H9 (cell line): ENCODE results near the gene MGAT4D. TPM values are rescaled to one million over a fixed set of nuclear protein-coding genes. Genes with fewer than 3 reads are reported as not detected.

Source experiments
- DNase-seq: peaks from one replicate; pipeline ENCODE4 v3.0.0-alpha.2; 2017
- H2AFZ ChIP-seq: one replicate; pipeline ENCODE4 v1.6.1; 2013; ENCODE audit warnings: mild to moderate bottlenecking, low read length, control low read depth, moderate library complexity
- H2AK5ac ChIP-seq: 2 replicates; pipeline ENCODE4 v1.6.1; 2013; ENCODE audit warnings: low read length, control low read depth, mixed read lengths; ENCODE audit not compliant: insufficient read length
- H2BK120ac ChIP-seq: one replicate; pipeline ENCODE4 v1.6.1; 2013; ENCODE audit warnings: low read depth, mild to moderate bottlenecking, low read length, control low read depth, inconsistent platforms; ENCODE audit not compliant: poor library complexity, severe bottlenecking
- H2BK12ac ChIP-seq: 2 replicates; pipeline ENCODE4 v1.6.1; 2013; ENCODE audit warnings: low read length, control low read depth, mixed read lengths, low read depth; ENCODE audit not compliant: insufficient read length
- H2BK15ac ChIP-seq: 2 replicates; pipeline ENCODE4 v1.6.1; 2013; ENCODE audit warnings: low read depth, low read length, control low read depth
- H2BK20ac ChIP-seq: one replicate; pipeline ENCODE4 v1.6.1; 2013; ENCODE audit warnings: low read depth, mild to moderate bottlenecking, low read length, control low read depth, inconsistent platforms; ENCODE audit not compliant: poor library complexity, severe bottlenecking
- H2BK5ac ChIP-seq: 2 replicates; pipeline ENCODE4 v1.6.1; 2013; ENCODE audit warnings: low read length, control low read depth, mixed read lengths; ENCODE audit not compliant: insufficient read length
- H3K14ac ChIP-seq: 2 replicates; pipeline ENCODE4 v1.6.1; 2013; ENCODE audit warnings: low read length, control low read depth; ENCODE audit not compliant: insufficient read depth
- H3K18ac ChIP-seq: 2 replicates; pipeline ENCODE4 v1.6.1; 2013; ENCODE audit warnings: low read depth, mild to moderate bottlenecking, mixed read lengths, low read length, control low read depth; ENCODE audit not compliant: insufficient read length
- H3K23ac ChIP-seq: 2 replicates; pipeline ENCODE4 v1.6.1; 2013; ENCODE audit warnings: low read length, control low read depth, mixed read lengths, low read depth; ENCODE audit not compliant: insufficient read length
- H3K23me2 ChIP-seq: 2 replicates; pipeline ENCODE4 v1.6.1; 2013; ENCODE audit warnings: low read depth, mild to moderate bottlenecking, mixed read lengths, low read length, control low read depth; ENCODE audit not compliant: insufficient read length, poor library complexity, severe bottlenecking
- H3K27ac ChIP-seq: 2 replicates; pipeline ENCODE4 v1.5.1; 2013; ENCODE audit warnings: low read length, control low read depth, mixed read lengths, low read depth; ENCODE audit not compliant: insufficient read length
- H3K27me3 ChIP-seq: 2 replicates; pipeline ENCODE4 v1.6.1; 2013; ENCODE audit warnings: low read length, control low read depth, inconsistent platforms; ENCODE audit not compliant: insufficient read depth
- H3K4ac ChIP-seq: 2 replicates; pipeline ENCODE4 v1.6.1; 2013; ENCODE audit warnings: low read depth, mild to moderate bottlenecking, control low read depth, inconsistent platforms, low read length, moderate library complexity
- H3K4me1 ChIP-seq: 2 replicates; pipeline ENCODE4 v1.6.1; 2013; ENCODE audit warnings: low read length, control low read depth, inconsistent platforms; ENCODE audit not compliant: insufficient read depth
- H3K4me2 ChIP-seq: 2 replicates; pipeline ENCODE4 v1.6.1; 2013; ENCODE audit warnings: low read length, control low read depth, mixed read lengths; ENCODE audit not compliant: insufficient read length, insufficient read depth
- H3K56ac ChIP-seq: 2 replicates; pipeline ENCODE4 v1.6.1; 2013; ENCODE audit warnings: low read depth, mild to moderate bottlenecking, mixed read lengths, low read length, control low read depth; ENCODE audit not compliant: insufficient read length
- H3K79me1 ChIP-seq: 2 replicates; pipeline ENCODE4 v1.6.1; 2013; ENCODE audit warnings: low read depth, mild to moderate bottlenecking, moderate library complexity, low read length, control low read depth, inconsistent platforms; ENCODE audit not compliant: insufficient read depth, poor library complexity, severe bottlenecking
- H3K79me2 ChIP-seq: 2 replicates; pipeline ENCODE4 v1.6.1; 2013; ENCODE audit warnings: low read length, control low read depth, inconsistent platforms; ENCODE audit not compliant: insufficient read depth
- H3K9ac ChIP-seq: 2 replicates; pipeline ENCODE4 v1.6.1; 2013; ENCODE audit warnings: low read length, control low read depth, mixed read lengths; ENCODE audit not compliant: insufficient read length; ENCODE audit errors: extremely low read depth
- H3K9me3 ChIP-seq: one replicate; pipeline ENCODE4 v1.6.1; 2013; ENCODE audit warnings: low read depth, low read length, inconsistent platforms; ENCODE audit not compliant: control insufficient read depth
- H3T11ph ChIP-seq: one replicate; pipeline ENCODE4 v1.6.1; 2013; ENCODE audit warnings: mild to moderate bottlenecking, low read length, control low read depth, inconsistent platforms
- H4K20me1 ChIP-seq: one replicate; pipeline ENCODE4 v1.6.1; 2013; ENCODE audit not compliant: control insufficient read depth, insufficient read length, insufficient read depth
- H4K5ac ChIP-seq: 2 replicates; pipeline ENCODE4 v1.6.1; 2013; ENCODE audit warnings: low read depth, mild to moderate bottlenecking, mixed read lengths, low read length, control low read depth; ENCODE audit not compliant: insufficient read length
- H4K8ac ChIP-seq: replicated peaks from 2 replicates; pipeline ENCODE4 v1.6.1; 2013; ENCODE audit warnings: low read length, control low read depth, mixed read lengths, low read depth; ENCODE audit not compliant: insufficient read length
- H4K91ac ChIP-seq: 2 replicates; pipeline ENCODE4 v1.6.1; 2013; ENCODE audit warnings: low read depth, mild to moderate bottlenecking, moderate library complexity, mixed read lengths, low read length, control low read depth; ENCODE audit not compliant: insufficient read length
- H3K27ac Mint-ChIP-seq, 3 experiments: 2 replicates in 2 of 3; 3 replicates in 1 of 3; pipeline ENCODE4 v1.8.0; 2020 to 2021; ENCODE audit warnings: mixed read lengths in 3 of 3, mild to moderate bottlenecking in 1 of 3, moderate library complexity in 1 of 3
- H3K27me3 Mint-ChIP-seq: 2 replicates; pipeline ENCODE4 v1.8.0; 2021; ENCODE audit warnings: low read depth, mild to moderate bottlenecking, moderate library complexity, mixed read lengths
- H3K36me3 Mint-ChIP-seq, 3 experiments: 2 replicates in 2 of 3; 3 replicates in 1 of 3; pipeline ENCODE4 v1.8.0; 2020 to 2021; ENCODE audit warnings: low read depth in 3 of 3, mixed read lengths in 3 of 3; ENCODE audit not compliant: insufficient read depth in 1 of 3
- H3K4me1 Mint-ChIP-seq, 2 experiments: 2 replicates each; pipeline ENCODE4 v1.8.0; 2020; ENCODE audit warnings: mixed read lengths in 2 of 2
- H3K4me3 Mint-ChIP-seq, 2 experiments: 2 replicates in 1 of 2; 3 replicates in 1 of 2; pipeline ENCODE4 v1.8.0; 2020 to 2021; ENCODE audit warnings: mild to moderate bottlenecking in 2 of 2, mixed read lengths in 2 of 2, moderate library complexity in 1 of 2
- H3K9me3 Mint-ChIP-seq, 2 experiments: 2 replicates in 1 of 2; 3 replicates in 1 of 2; pipeline ENCODE4 v1.8.0; 2020; ENCODE audit warnings: mild to moderate bottlenecking in 2 of 2, mixed read lengths in 2 of 2, moderate library complexity in 1 of 2
- WGBS: extraction: QIAGEN DNeasy Blood & Tissue Kit; methylation state at CpG from one replicate; pipeline ENCODE4 v1.1.7; 2013; ENCODE audit warnings: missing lambda C conversion rate, low lambda C conversion rate, mixed read lengths; ENCODE audit not compliant: insufficient read length; ENCODE audit errors: extremely low coverage; 5-methylcytosine and 5-hydroxymethylcytosine counted together
- total RNA-seq: library from RNA; stranded (reverse); gene quantifications from 2 replicates; pipeline ENCODE4 v1.2.1, GENCODE V29; 2021
- TF ChIP-seq, protein P1 (sequence below): fragments of 200-600 bp; sonication (generic); conservative IDR thresholded peaks from 3 replicates; pipeline ENCODE4 v1.8.0; 2021; ENCODE audit warnings: antibody characterized with exemption, mild to moderate bottlenecking

MGAT4D gene
- total RNA-seq, 1 experiment from 2014 or later = not detected

DNA sequence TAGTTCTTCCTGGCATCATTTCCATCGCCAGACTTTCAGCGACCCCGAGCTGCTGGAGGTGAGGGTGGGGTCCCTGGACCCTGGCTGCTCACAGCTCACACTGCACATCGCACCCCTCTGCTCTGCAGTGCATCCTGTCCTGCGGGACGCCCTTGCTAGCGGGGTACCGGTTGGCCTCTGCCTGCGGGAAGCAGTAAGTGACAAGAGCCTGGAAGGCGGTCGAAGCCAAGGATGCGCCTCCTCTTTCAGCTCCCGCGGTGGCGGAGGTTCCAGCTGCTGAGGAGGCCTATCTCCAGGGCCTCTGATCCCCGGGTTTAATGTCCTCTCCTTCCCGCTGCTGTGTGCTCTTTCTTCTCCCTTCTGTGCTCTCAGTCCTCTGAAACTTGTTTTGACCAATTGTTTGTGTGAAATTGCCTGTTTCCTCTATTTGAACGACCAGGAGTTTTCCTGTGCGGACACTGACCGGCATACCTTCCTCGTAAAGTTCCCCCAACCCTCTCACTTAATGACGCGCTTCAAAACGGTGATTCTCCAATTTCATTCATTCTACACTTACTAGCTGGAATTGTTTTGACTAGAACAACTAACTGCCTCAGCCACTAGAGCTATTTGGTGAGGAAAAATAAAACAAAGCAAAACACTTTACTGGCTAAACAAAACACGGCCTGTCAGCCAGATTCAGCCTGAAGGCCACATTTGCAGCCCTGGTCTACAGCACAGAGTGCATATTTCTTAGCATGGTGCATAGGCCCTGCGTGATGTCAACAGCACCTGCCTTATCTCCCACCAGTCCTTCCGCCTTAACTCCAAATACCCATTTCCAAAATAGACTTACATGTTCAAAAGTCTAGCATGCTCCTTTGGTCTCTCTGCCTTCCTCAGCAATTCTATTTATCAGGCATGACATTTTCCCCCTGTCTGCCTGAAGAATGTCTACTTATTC, 28.0 kb downstream of the MGAT4D start:
- no peaks in the 10 kb centered on the region for H3K9me3 Mint-ChIP-seq
- H3K27ac Mint-ChIP-seq = no peak overlapping the region
- Histone ChIP-seq H2AK5ac (no peak overlapping the region), H3K9me3 (no peaks in the 10 kb centered on the region), H4K5ac (no peak overlapping the region), H4K8ac (no peak overlapping the region), H3K18ac (no peak overlapping the region), H3K4ac (no peak overlapping the region), H3K14ac (no peak overlapping the region), H3T11ph (no peak overlapping the region), H2BK5ac (no peak overlapping the region), H2AFZ (peak overlapping the region; percentile 26), H3K56ac (no peak overlapping the region), H4K91ac (no peak overlapping the region), H3K23ac (no peak overlapping the region), H3K27me3 (no peaks in the 10 kb centered on the region), H3K79me1 (no peaks in the 10 kb centered on the region), H3K23me2 (no peaks in the 10 kb centered on the region), H4K20me1 (no peaks in the 10 kb centered on the region), H3K4me1 (no peaks in the 10 kb centered on the region), H3K4me2 (no peak overlapping the region), H2BK20ac (no peak overlapping the region), H3K79me2 (no peaks in the 10 kb centered on the region), H2BK12ac (no peak overlapping the region), H3K9ac (no peak overlapping the region), H2BK15ac (no peak overlapping the region), H2BK120ac (no peak overlapping the region), H3K27ac (no peak overlapping the region)
- no peaks in the 10 kb centered on the region for H3K36me3 Mint-ChIP-seq
- H3K4me3 Mint-ChIP-seq = 0 out of 5 replicates have a peak overlapping the region, but pooled peaks of 1 of the 2 experiments have one; percentile 36
- TF ChIP-seq, protein P1, sequence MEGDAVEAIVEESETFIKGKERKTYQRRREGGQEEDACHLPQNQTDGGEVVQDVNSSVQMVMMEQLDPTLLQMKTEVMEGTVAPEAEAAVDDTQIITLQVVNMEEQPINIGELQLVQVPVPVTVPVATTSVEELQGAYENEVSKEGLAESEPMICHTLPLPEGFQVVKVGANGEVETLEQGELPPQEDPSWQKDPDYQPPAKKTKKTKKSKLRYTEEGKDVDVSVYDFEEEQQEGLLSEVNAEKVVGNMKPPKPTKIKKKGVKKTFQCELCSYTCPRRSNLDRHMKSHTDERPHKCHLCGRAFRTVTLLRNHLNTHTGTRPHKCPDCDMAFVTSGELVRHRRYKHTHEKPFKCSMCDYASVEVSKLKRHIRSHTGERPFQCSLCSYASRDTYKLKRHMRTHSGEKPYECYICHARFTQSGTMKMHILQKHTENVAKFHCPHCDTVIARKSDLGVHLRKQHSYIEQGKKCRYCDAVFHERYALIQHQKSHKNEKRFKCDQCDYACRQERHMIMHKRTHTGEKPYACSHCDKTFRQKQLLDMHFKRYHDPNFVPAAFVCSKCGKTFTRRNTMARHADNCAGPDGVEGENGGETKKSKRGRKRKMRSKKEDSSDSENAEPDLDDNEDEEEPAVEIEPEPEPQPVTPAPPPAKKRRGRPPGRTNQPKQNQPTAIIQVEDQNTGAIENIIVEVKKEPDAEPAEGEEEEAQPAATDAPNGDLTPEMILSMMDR = no peak
- peaks cover 2% of the 10 kb centered on the region for H3K27me3 Mint-ChIP-seq
- no CpG with 5 or more reads among the region's 27 CpGs for WGBS
- H3K4me1 Mint-ChIP-seq = peaks cover 0 to 6% of the 10 kb centered on the region in 2 experiments; a peak in 2 of 4 replicates
- DNase-seq = peak; percentile 55
